Bronchial epithelial cell (primary cell): ENCODE results near the gene KIF17. TPM values are rescaled to one million over a fixed set of nuclear protein-coding genes. Genes with fewer than 3 reads are reported as not detected.
A peak's percentile ranks its signal among the peaks of the same experiment; 100 is the strongest.

Experiments used
- DNase-seq: peaks from one replicate; pipeline ENCODE4 v3.0.0-alpha.2; 2010; ENCODE audit warnings: low read depth
- FAIRE-seq: peaks from 2 replicates; lab custom pipeline; 2011; peaks lifted over from hg19 to GRCh38; lab: Jason Lieb, UNC
- H3K27me3 ChIP-seq: 2 replicates; pipeline ENCODE4 v1.5.1; 2011; ENCODE audit warnings: low read length; ENCODE audit not compliant: control insufficient read depth, insufficient read depth
- H3K36me3 ChIP-seq: 2 replicates; pipeline ENCODE4 v1.5.1; 2011; ENCODE audit warnings: low read length; ENCODE audit not compliant: control insufficient read depth, insufficient read depth
- H3K4me3 ChIP-seq: 2 replicates; pipeline ENCODE4 v1.5.1; 2011; ENCODE audit warnings: mild to moderate bottlenecking, low read depth, low read length, control low read depth
- total RNA-seq: library from RNA; depleted of rRNA; stranded (reverse); fragments of >200 nt; gene quantifications from 2 replicates; pipeline ENCODE4 v1.2.1, GENCODE V29; 2014
- TF ChIP-seq, protein P1 (sequence below): IDR thresholded peaks from 2 replicates; pipeline ENCODE4 v1.5.1; 2011; ENCODE audit warnings: mild to moderate bottlenecking, moderate library complexity, low read length, control low read depth, inconsistent platforms; ENCODE audit not compliant: insufficient read depth, severe bottlenecking

Gene KIF17
- total RNA-seq, 1 donor from 2014 or later: 3.2 TPM

DNA sequence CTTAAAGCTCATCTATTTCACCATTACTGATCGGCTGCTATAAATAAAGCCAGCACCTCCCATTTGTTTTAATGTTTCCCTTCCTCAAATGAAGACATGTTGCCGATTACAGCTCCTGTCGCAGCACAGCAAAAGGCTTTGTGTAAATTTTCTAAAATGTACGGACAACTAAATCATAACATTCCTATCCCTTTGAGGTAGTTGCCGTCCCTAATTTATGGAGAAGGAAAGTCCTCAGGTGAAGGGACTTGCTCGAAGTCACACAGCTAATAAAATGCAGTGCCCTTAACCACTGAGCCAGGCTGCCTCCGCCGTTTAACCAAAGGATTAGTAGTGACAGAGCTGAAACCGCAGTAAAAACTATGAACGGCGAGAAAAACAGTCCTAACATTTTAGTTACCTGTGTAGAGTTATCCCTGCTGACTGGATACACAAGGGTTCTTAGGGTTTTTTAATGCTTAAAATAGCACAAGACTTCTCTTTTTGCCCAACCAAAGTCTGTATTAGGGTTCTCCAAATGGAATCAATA is 83.7 kb downstream of the KIF17 start:
- TF ChIP-seq, protein P1, sequence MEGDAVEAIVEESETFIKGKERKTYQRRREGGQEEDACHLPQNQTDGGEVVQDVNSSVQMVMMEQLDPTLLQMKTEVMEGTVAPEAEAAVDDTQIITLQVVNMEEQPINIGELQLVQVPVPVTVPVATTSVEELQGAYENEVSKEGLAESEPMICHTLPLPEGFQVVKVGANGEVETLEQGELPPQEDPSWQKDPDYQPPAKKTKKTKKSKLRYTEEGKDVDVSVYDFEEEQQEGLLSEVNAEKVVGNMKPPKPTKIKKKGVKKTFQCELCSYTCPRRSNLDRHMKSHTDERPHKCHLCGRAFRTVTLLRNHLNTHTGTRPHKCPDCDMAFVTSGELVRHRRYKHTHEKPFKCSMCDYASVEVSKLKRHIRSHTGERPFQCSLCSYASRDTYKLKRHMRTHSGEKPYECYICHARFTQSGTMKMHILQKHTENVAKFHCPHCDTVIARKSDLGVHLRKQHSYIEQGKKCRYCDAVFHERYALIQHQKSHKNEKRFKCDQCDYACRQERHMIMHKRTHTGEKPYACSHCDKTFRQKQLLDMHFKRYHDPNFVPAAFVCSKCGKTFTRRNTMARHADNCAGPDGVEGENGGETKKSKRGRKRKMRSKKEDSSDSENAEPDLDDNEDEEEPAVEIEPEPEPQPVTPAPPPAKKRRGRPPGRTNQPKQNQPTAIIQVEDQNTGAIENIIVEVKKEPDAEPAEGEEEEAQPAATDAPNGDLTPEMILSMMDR: no peak
- DNase-seq (peak; percentile 24), FAIRE-seq (no peak)
- H3K27me3 ChIP-seq: no peaks in the 10 kb centered on the region
- H3K4me3 ChIP-seq: peak overlapping the region; percentile 59
- peaks cover 5% of the 10 kb centered on the region for H3K36me3 ChIP-seq

- H3K36me3 ChIP-seq: peaks cover 3% of the 10 kb centered on the region
- FAIRE-seq: no peak
- TF ChIP-seq, protein P1: peak; percentile 94
- H3K4me3 ChIP-seq: peak within 1 kb of the TSS; percentile 59
- peak; percentile 54 for DNase-seq
- no peaks in the 10 kb centered on the region for H3K27me3 ChIP-seq
Observed at GRCh38 chr1:20633190-20634064, 84.4 kb downstream of the KIF17 start, which contains the start of gene PINK1. PINK1 (plus strand) TSS chr1:20633458; CDS start chr1:20633549, 91 bp downstream.

DNA sequence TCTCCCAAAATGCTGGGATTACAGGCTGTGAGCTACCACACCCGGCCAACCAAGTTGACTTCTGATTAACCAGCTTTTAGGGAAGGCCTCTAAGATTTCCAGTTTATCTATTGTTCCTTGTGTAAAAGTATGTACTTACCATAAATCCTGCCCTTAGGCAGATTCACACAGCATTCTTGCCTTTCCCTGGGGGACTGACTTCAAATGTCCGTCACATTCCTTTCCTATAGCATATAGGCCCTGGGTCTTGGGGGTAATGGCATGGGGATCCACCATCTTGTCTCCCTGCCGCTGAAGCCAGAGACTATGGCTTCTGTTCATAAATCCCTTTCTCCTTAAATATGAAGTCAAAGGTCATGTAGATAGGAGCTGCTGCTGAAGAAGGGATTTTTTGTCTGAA is 85.4 kb downstream of the KIF17 start:
- FAIRE-seq: no peak

DNA sequence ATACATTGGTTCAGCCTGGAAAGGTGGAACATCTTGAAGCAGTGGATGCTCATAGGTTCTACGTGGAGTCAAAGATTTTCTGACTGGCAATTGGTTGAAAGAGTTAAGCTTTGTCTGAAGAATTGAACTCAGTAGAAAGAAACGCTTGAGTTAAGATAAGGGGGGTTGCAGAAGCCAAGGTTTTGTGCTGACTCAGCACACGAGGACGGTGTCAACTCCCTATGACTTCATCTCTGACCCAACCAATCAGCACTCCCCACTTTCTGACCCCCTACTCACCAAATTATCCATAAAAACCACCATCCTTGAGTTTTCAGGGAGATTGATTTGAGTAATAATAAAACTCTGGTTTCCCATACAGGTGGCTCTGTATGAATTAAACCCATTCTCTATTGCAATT is 87.1 kb downstream of the KIF17 start:
- FAIRE-seq: no peak
- no peaks in the 10 kb centered on the region for H3K36me3 ChIP-seq
- H3K4me3 ChIP-seq: no peak overlapping the region
- no peaks in the 10 kb centered on the region for H3K27me3 ChIP-seq
- no peak for DNase-seq
- TF ChIP-seq, protein P1: no peak

More for the DNA sequence above, 85.4 kb downstream of the KIF17 start:
- DNase-seq: no peak
- no peaks in the 10 kb centered on the region for H3K27me3 ChIP-seq
- no peaks in the 10 kb centered on the region for H3K36me3 ChIP-seq
- H3K4me3 ChIP-seq: no peak overlapping the region
- TF ChIP-seq, protein P1: no peak

- DNase-seq (no peak), FAIRE-seq (no peak)
- no peak overlapping the region for H3K4me3 ChIP-seq
- TF ChIP-seq, protein P1: no peak
- no peaks in the 10 kb centered on the region for H3K36me3 ChIP-seq
- H3K27me3 ChIP-seq: no peaks in the 10 kb centered on the region
Observed at GRCh38 chr1:20626524-20626923, 91.3 kb downstream of the KIF17 start.
